ENCODE measurements around the gene CLCA1.
"Not testable (repeated sequence)": the region's sequence is repeated elsewhere in the genome, so short reads cannot be mapped to it uniquely, and the experiment has no call there.

The CLCA1 gene

DNA sequence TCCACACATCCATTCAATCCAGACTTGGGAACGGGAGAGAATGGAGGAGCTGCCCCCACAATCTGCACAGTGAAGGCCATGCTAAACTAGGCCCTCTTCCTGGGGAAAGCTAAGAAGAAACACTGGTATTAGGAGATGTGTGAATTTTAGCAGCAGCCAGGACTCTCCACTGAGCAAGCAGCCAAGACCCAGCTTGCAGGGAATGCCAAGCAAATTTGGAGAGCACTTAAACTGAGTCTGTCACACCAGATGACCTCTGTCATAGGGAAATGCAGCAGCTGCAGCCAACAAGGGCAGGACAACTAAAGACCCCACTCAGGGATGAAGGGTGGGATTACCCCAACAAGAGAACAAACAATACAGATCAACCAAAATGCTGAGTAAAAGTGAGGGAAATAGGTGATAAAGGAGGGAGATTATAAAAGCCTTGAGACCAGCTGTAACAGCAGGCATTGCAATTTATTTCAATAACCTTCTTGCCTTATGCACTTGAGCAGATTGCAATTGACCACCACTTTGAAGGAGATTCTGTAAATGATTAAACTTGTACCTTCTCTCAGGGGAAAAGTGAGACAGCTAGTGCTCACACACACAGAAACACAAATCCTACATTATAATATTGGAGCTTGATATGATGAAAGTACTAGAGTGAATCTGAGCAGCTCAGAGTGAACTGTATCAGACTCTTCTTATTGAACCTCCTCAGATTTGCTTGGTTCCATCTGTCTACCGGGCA, 2.5 kb upstream of the CLCA1 start:
- DNase-seq = no peak

- no peak for DNase-seq
Observed at GRCh38 chr1:86466986-86467385, 1.7 kb upstream of the CLCA1 start.

- peak in 2 of 14 donors; percentile 5 to 11 for DNase-seq
Observed at GRCh38 chr1:86470859-86471258, 2.1 kb downstream of the CLCA1 start.

GRCh38 chr1:86471291-86471690, 2.6 kb downstream of the CLCA1 start:
- DNase-seq = no peak

- DNase-seq = no peak
Observed at GRCh38 chr1:86472152-86472551, 3.4 kb downstream of the CLCA1 start.

- no peak for DNase-seq
Observed at GRCh38 chr1:86472767-86473166, 4.0 kb downstream of the CLCA1 start.

DNA sequence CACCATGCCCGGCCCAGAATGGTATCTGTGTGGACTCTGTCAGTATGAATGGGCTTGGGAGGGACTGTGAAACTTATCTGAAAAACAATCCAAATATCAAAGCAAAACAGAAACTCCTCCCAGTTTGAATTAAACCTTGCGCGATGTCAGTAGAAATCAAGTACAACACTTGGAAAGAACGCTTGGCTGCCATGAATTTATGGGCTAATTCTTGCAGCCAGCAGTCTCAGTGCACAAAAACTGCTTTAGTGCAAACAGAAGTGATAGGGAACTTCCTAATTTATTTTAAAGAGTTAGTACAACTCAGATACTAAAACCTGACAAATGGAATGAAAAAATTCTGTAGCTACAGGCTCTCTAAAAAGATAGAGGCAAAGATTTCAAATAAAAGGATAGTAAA, 8.5 kb downstream of the CLCA1 start:
- DNase-seq = no peak

DNA sequence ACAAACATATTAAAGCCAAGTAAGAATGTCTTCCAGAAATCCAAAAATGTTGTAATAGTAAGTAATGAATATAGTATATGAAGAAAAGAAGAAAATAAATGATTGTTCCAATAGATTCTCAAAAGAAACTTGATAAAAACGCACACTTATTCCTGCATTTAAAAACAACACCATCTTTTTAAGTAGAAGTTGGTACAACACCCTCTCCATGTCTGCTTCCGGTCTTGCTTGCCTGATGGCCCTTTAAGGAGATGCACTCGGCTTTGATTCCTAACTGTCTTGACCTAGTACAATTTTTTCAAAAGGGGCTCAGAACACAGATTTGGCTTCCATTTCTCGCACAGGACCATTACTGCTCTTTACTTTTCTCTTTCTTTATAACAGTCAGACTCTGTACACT, 9.0 kb downstream of the CLCA1 start:
- no peak for DNase-seq

DNA sequence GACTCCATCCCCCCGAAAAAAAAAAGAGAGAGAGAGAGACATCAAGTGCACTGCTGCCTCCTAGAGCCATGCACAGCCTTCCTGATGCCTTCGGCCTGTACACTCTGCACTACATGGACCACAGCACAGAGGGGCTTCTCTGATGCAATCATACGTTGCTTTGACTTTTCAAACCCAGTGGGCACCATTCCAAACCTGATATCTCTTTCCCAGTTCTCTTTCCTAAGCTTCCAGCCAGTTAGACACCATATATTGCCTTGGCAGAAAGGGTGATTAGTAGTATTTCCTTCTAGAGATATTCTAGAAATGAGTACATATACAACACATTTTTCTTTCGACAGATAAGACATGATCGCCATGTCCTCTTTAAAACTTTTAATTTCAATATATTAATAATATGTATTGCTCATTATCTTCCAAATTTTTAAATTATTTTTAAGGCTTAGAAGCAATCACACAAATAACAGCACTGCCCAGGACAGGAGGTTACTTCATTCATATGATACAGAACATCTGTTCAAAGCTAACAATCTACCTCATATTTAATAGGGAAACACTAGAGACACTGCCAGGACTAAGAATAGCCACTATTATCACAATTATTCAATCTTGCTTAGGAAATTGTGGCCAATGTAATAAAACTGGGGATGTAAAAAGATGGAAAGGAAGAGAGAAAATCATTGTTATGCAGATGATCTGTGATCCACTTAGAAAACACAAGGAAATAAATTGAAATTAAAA, 9.9 kb downstream of the CLCA1 start:
- no peak for DNase-seq

GRCh38 chr1:86481966-86482365, 13.2 kb downstream of the CLCA1 start:
- DNase-seq = no peak

GRCh38 chr1:86487131-86487810, 18.5 kb downstream of the CLCA1 start:
- DNase-seq = no peak

GRCh38 chr1:86487811-86488141, 19.0 kb downstream of the CLCA1 start:
- no peak for DNase-seq

DNA sequence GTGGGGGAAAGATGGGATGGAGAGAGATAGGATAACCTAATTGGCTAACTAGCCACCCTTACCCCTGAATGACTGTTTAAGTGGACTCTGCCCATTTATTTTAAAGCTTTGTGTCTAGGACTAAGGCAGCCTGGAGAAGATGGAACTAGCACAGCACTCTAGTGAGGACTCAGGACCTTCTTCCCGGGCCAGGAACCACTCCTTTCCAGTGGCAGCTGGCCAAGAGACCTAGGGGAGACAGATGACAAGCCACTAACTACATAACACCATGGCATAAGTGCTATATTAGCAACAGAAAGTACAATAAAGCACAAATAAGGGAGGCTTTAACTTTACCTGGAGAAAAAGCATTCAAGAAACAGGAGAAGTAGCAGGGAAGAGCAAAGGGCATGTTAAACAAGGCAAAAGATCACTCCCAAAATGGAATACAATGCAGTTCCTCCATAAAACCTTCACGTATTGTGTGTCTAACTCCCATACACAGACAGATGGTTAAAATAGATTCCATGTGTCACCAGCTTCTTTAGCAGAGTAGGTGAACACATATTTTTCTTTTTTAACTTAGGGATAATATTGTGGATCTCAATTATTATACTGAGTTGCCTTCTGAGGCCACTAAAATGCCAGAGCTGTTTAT, 20.6 kb downstream of the CLCA1 start:
- no peak for DNase-seq

- no peak for DNase-seq
Observed at GRCh38 chr1:86491171-86491950, 22.6 kb downstream of the CLCA1 start.

DNA sequence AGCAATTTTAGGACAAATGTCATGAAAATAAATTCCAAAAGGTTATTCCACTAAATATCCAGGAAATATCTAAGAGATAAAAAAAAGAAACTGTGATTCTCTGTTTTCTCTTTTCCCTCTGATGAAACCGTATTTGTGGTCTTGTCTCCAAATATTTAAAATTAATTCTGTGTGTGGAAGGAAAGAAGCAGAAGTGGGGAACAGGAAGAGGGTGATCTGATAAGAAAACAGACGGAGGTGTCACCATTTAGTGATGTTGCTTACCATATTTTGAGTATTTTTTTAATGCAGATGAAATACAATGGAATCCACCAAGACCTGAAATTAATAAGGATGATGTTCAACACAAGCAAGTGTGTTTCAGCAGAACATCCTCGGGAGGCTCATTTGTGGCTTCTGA, 29.6 kb downstream of the CLCA1 start:
- no peak for DNase-seq

- no peak for DNase-seq
Observed at GRCh38 chr1:86499987-86500593, 31.4 kb downstream of the CLCA1 start.

GRCh38 chr1:86500714-86501113, 32.0 kb downstream of the CLCA1 start:
- DNase-seq = peak in 1 of 14 donors; percentile 59

- not testable (repeated sequence) for DNase-seq
Observed at GRCh38 chr1:86502125-86502646, 33.5 kb downstream of the CLCA1 start.

DNA sequence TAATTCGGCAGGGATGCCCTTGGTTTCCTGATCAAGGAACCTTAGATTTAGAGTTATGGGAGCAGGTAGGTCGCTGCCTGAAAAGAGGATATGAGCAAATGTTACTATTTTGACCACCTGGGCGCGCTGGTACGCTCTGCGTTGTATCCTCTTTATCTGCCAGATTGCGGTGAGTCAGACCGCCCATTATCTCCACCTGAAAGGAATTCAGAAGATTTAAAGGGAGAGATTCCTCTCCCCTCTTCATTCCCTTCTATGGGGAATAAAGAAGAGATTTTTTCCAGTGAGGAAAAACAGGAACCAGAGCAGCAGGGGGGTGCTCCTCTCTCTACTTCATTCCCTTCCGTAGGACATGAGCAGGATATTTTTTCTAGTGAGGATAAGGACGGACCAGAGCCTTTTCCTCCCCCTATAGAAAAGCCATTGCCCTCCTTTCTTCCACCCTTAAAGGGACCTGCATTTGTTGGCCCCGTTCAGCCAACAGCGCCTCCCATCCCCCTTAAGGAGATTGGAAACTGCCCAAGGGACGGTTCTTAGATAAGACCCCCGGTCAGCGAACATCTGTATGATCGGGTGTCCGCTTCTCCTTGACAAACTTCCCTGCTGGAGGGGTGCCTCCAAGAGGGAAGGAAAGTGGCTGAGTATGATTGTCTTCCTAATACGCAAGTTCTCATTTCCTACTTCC, 34.1 kb downstream of the CLCA1 start:
- peak in 1 of 14 donors; percentile 54 for DNase-seq

GRCh38 chr1:86503406-86504136, 34.8 kb downstream of the CLCA1 start:
- peak in 10 of 14 donors; percentile 15 to 64 (median 42) for DNase-seq

Data from C1 segment of cervical spinal cord (tissue), 14 donors.